Stimulated activated CD8-positive, alpha-beta memory T cell treated with anti-CD3 and anti-CD28 coated beads, Interleukin-4, amount 100 ng/mL, for 48 hours (primary cell): ENCODE data around the gene EIF4E2.
"Not testable (repeated sequence)": the region's sequence is repeated elsewhere in the genome, so short reads cannot be mapped to it uniquely, and the experiment has no call there.

Source experiments
- DNase-seq: peaks from one replicate; pipeline ENCODE4 v3.0.0-alpha.2; 2020

Gene EIF4E2

DNA sequence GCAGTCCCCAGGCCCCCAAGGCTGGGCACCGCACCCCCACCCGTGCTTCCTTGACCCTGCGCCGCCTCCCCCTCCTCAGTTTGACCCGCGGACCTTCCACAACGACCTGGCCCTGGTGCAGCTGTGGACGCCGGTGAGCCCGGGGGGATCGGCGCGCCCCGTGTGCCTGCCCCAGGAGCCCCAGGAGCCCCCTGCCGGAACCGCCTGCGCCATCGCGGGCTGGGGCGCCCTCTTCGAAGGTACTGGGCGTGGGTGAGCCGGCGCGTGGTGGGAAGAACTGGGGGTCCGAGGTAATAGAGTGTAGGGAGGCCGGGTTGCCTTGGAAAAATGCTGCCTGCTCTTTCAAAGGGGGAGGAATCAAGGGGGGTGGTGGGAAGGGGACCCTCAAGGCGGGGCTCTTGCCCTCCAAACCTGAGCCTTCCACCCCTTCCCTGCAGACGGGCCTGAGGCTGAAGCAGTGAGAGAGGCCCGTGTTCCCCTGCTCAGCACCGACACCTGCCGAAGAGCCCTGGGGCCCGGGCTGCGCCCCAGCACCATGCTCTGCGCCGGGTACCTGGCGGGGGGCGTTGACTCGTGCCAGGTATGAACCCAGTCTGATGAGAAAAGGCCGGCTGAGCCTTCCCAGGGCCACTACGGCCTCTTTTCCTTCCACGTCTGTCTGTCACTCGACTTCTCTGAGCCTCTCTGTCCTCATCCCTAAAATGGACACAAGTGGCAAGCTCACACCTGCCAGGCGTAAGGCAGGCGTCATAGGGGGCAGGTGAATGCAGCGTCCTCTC lies 27.7 kb upstream of the EIF4E2 start:
- no peak for DNase-seq

DNA sequence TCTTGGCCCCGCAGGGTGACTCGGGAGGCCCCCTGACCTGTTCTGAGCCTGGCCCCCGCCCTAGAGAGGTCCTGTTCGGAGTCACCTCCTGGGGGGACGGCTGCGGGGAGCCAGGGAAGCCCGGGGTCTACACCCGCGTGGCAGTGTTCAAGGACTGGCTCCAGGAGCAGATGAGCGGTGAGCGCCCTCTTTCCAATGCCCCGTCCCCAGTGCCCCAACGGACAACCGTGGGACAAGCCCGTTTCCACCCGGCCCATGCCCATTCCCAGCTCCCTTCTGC lies 27.1 kb upstream of the EIF4E2 start:
- no peak for DNase-seq

GRCh38 chr2:232523682-232524597 lies 26.5 kb upstream of the EIF4E2 start:
- peak; percentile 69 for DNase-seq

DNA sequence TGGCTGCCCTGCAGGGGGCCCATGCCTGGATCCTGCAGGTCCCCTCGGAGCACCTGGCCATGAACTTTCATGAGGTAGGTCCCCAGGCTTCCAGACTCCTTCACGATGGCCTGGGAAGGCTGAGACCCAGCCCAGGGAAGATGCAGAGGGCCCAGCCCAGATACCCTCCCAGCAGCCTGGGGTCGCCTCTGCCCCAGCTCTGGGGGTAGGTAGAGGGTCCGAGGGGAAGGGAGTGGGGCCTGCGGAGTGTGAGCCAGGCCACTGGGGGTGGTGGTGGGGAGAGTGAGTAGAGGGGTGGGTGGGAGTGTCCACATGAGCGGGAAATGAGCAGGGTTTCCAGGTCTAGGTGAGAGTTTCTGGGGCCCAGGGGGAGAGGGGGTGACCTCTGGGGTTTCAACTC lies 25.7 kb upstream of the EIF4E2 start:
- no peak for DNase-seq

- no peak for DNase-seq
Measured at GRCh38 chr2:232525199-232525598, 25.3 kb upstream of the EIF4E2 start.

- no peak for DNase-seq
Measured at GRCh38 chr2:232525791-232526371, 24.6 kb upstream of the EIF4E2 start, which contains the start of gene CHRND. Gene CHRND (plus strand): TSS chr2:232526160. CDS start chr2:232526216, 56 bp downstream.

DNA sequence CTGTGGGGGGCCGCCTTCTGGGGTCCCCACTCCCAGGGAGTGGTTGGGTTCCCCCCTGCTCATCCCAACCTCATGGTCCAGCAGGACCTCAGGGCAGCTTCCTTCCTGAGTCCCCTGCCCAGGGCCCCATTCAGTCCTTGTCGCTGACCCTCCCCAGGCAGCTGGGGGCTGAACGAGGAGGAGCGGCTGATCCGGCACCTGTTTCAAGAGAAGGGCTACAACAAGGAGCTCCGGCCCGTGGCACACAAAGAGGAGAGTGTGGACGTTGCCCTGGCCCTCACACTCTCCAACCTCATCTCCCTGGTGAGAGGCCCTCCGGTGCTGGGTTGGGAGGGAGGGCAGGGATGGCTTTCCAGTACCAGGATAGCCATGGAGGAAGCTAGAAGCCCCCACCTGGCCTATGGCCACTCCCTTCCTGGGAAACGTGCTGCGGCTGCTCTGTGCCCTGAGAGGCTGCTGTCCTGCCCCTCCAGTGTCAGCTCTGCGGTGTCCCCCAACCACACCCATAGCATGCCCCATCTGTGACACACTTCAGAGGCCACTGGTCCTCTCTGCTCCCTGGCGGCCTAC lies 24.0 kb upstream of the EIF4E2 start:
- DNase-seq = no peak

DNA sequence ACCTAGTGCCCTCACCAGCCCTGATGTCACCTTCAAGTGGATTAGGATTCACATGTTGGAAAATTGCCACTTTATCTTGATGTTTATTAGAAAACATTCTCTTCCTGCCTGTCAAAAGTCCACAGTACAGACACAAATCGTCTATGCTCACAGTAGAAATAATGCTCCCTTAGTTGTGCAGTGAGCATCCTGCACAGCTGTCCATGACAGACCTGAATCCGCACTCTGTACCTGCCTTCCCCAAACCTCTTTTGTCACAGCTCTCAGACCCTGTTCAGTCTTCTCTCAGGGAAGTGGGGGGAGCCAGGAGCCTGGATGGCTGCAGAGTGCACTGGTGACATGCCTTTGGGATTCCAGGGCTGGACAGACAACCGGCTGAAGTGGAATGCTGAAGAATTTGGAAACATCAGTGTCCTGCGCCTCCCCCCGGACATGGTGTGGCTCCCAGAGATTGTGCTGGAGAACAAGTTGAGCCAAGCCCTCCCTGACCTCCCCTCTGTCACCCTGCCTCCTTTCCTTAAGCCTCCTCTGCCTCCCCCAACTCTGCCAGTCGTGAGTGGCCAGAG lies 22.5 kb upstream of the EIF4E2 start:
- no peak for DNase-seq

DNA sequence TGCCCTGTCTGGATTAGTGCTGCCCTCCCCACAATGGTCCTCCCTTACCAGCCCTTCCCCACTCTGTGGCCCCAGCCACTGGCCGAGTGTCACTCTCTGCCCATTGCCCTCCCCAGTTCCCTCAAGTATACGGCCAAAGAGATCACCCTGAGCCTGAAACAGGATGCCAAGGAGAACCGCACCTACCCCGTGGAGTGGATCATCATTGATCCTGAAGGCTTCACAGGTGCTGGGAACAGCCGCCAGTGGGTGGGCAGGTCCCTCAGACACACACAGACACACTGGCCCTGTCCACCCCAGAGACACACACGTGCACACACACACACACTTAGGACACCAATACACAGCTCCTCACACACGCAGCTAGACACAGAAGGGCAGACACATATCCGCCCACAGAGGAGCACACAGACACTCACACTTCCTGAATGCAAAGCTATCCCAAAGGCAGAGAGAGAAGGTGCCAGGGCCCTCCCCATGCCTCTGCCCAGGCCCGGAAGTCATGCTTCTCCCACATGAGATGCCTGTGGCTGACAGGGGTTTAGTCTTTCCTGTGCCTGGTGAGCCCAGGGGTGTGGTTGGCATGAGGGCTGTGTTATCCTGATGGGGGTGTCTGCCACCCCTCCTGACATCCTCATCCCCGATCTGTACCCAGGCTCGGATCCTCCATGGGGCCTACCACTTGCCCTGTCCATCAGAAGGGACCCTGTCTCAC lies 21.6 kb upstream of the EIF4E2 start:
- DNase-seq = no peak

DNA sequence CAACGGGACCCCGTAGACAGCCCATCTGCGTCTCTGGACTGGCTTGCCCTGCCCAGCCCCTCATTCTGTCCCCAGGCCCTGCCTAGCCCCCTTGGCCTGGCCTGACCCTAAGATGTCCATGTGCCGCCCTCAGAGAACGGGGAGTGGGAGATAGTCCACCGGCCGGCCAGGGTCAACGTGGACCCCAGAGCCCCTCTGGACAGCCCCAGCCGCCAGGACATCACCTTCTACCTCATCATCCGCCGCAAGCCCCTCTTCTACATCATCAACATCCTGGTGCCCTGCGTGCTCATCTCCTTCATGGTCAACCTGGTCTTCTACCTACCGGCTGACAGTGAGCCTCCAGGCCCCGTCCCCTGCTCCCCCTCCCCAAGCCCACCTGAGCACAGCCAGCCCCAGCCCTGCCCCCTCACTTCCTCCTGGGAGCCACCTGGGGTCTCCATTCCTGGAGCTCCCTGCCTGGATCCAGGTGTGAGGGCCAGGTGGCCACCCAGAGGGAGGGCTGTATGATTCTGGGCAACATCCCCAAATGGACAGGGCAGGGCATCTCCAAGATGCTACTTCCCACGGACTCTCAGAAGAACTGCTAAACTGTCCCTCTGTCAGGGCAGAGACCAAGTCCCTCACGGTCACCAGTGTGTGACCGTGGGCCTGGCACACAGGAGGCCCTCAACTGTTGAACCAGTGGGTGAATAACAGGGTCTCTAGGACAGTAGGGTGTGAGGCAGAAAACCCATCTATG lies 20.5 kb upstream of the EIF4E2 start:
- DNase-seq = no peak

DNA sequence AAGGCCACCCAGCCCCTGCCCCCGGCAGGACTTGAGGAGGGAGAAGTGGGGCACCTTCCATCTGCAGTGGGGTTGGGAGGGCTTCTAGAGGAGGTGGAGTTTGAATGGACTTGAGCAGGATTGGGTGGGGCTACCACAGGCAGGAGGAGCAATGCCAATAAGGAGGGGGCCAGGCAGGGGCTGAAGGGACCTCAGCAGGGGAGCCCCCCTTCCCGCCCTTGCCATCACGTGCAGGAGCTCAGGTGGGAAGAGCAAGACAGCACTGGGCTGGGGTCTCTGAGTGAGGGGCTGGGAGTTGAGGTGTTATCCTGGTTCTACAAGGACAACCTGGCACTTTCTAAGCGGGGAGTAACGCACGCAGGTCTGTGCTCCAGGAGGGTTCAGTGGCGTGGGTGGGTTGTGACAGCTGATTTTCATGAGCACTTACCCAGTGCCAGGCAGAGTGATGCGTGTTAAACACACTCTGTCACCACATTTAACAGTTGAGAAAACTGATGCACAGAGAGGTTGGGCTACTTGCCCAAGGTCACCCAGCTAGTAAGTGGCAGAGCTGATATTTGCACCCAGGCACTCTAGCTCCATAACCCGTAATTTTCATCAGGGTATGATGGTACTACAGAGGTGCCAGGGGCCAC lies 19.7 kb upstream of the EIF4E2 start:
- DNase-seq = no peak

- no peak for DNase-seq
Measured at GRCh38 chr2:232532419-232532818, 18.1 kb upstream of the EIF4E2 start.

DNA sequence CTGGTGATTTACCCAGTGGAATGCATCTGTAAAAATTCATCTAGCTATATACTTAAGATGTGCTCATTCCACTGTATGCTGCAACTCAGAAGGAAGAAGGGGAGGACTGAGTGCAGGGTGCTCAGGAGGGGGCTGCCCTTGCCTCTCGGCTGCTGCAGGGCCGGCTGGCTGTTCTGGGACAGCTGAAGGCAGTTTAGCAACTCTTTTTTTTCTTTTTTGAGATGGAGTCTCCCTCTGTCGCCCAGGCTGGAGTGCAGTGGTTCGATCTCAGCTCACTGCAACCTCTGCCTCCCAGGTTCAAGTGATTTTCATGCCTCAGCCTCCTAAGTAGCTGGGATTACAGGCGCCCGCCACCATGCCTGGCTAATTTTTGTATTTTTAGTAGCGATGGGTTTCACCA lies 17.7 kb upstream of the EIF4E2 start:
- not testable (repeated sequence) for DNase-seq

DNA sequence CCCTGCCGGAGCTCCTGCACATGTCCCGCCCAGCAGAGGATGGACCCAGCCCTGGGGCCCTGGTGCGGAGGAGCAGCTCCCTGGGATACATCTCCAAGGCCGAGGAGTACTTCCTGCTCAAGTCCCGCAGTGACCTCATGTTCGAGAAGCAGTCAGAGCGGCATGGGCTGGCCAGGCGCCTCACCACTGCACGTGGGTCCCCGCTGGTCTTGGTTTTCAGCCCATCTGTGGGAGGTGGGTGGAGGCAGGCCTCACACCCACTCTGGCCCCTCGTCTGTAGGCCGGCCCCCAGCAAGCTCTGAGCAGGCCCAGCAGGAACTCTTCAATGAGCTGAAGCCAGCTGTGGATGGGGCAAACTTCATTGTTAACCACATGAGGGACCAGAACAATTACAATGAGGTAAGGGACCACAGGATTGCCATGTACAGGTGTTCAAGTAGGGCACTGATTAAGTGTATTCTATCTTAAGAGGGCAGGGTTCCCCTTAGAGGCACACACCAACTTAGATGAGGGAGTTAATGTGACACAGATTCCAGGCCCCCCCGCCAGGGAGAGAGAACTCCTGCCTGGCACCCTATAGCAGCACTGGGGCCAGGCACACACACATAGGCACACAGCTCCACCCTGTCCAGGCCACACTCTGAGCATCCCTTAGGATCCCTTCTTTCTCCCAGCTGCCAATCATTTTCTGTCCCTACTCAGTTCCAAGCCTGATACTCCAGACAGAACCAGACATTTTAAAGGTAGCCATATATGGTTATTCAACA lies 16.4 kb upstream of the EIF4E2 start:
- no peak for DNase-seq

DNA sequence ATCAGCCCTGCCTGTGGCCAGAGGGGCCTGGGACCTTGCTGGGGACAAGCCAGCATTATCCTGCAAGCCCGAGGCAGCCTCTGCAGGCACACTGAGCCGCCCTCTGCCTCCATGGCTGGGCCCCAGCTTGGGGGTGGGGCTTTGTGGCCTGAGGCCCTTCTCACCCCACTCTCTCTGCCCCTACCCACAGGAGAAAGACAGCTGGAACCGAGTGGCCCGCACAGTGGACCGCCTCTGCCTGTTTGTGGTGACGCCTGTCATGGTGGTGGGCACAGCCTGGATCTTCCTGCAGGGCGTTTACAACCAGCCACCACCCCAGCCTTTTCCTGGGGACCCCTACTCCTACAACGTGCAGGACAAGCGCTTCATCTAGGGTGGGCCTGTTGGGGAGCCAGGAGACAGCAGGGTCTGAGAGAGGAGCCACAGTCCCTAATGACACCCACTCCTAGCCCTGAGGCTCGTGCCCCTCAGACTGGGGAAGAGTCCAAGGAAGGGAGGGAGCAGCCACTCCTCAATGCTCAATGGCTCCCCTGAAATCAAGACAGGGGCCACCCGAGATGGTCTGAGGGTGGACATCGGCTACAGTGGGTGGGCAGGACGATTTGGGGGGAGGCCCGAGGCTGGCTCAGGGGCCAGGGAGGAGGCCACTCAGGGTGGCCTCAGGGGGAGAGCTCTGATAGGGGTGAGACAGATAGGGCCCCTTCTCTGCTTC lies 15.4 kb upstream of the EIF4E2 start:
- no peak for DNase-seq

GRCh38 chr2:232535761-232536530 lies 14.5 kb upstream of the EIF4E2 start:
- no peak for DNase-seq

DNA sequence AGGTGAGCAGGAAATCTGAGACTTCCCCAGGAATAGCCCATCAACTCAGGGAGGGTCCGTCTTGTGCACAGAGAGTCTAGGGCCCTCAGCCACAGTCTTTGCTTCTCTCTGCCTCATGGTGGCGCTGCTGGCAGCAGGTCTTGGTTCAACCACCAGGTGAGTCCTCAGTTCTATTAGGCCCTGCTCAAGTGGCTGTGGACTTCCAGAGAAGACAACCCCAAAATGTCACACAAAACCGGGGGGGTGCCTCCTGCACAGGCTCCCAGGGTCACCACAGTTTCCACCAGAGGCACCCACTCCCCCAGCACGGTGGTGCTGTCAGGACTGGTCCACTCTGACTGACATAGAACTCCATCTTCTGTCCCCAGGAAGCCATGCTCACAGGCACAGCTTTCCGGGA lies 13.4 kb upstream of the EIF4E2 start:
- peak; percentile 45 for DNase-seq

DNA sequence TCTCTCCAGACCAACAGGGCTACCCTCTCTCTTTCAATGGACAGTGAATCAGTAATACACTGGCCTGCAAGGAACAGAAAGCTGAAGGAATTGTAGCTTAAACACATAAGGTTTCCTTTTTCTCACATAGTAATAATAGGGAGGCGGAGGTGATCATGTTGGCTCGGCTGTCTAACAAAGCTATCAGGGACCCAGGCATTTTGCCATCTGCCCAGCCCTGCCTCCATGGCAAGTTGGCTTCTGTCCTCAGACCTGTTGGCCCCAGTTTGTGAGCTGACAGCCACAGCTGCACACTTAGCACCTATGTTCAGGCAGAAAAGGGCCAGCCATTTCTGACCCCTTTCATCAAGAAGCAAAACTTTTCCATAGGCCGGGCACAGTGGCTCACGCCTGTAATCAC lies 13.0 kb upstream of the EIF4E2 start:
- DNase-seq = no peak

GRCh38 chr2:232538671-232539070 lies 11.8 kb upstream of the EIF4E2 start:
- DNase-seq = no peak
